SK-N-SH (cell line): ENCODE data around the gene MRRF. TPM values are rescaled to one million over a fixed set of nuclear protein-coding genes. Genes with fewer than 3 reads are reported as not detected.

Source experiments
- CTCF ChIA-PET: fragments of 300-600, 350-600 bp; formaldehyde crosslinking; extraction: SDS; loops from one replicate; lab custom pipeline; 2021; lab: Yijun Ruan, JAX
- POLR2A ChIA-PET: fragments of 350-600 bp; sonication (Branson Sonifier 250); formaldehyde crosslinking; extraction: SDS; loops from one replicate; lab custom pipeline; 2020; ENCODE audit warnings: antibody characterized with exemption, inconsistent platforms; lab: Yijun Ruan, JAX
- DNase-seq: peaks from one replicate; pipeline ENCODE4 v3.0.0; 2012
- H2AFZ ChIP-seq: fragments of 200-600 bp; sonication (generic); 2 replicates; pipeline ENCODE4 v1.8.1; 2016; ENCODE audit warnings: antibody characterized with exemption, mild to moderate bottlenecking, low read depth
- H3F3A ChIP-seq: fragments of 200-600 bp; sonication (generic); replicated peaks from 2 replicates; pipeline ENCODE3; 2016; ENCODE audit warnings: antibody characterized with exemption, mild to moderate bottlenecking; ENCODE audit not compliant: insufficient read depth
- H3K27ac ChIP-seq, 2 experiments: fragments of 200-500 bp in 1 of 2; fragments of 200-600 bp in 1 of 2; sonication (Bioruptor generic) in 1 of 2; sonication (generic), shearing (Covaris generic) in 1 of 2; 2 replicates each; pipeline versions ENCODE4 v1.5.1 to v1.6.1; 2014 to 2016; ENCODE audit warnings: low read depth in 2 of 2, inconsistent platforms in 1 of 2, low read length in 1 of 2, mild to moderate bottlenecking in 1 of 2, mixed read lengths in 1 of 2
- H3K27me3 ChIP-seq: fragments of 200-600 bp; sonication (generic), shearing (Covaris generic); 2 replicates; pipeline ENCODE4 v1.6.1; 2016; ENCODE audit warnings: mixed run types; ENCODE audit not compliant: insufficient read depth
- H3K36me3 ChIP-seq, 2 experiments: fragments of 200-500 bp in 1 of 2; fragments of 200-600 bp in 1 of 2; sonication (Bioruptor generic) in 1 of 2; sonication (generic) in 1 of 2; replicated peaks in 1 of 2; 2 replicates each; pipeline versions ENCODE3 to v1.5.1; 2014 to 2016; ENCODE audit warnings: low read length in 1 of 2, mild to moderate bottlenecking in 1 of 2; ENCODE audit not compliant: insufficient read depth in 2 of 2, control insufficient read depth in 1 of 2
- H3K4me1 ChIP-seq, 2 experiments: fragments of 200-500 bp in 1 of 2; fragments of 200-600 bp in 1 of 2; sonication (Bioruptor generic) in 1 of 2; sonication (generic), shearing (Covaris generic) in 1 of 2; 2 replicates each; pipeline versions ENCODE4 v1.5.1 to v1.6.1; 2014 to 2016; ENCODE audit warnings: low read depth in 1 of 2, low read length in 1 of 2, mixed run types in 1 of 2; ENCODE audit not compliant: insufficient read depth in 2 of 2, control insufficient read depth in 1 of 2
- H3K4me2 ChIP-seq: fragments of 200-600 bp; sonication (generic), shearing (Covaris generic); 2 replicates; pipeline ENCODE4 v1.6.1; 2017; ENCODE audit warnings: mixed run types
- H3K4me3 ChIP-seq, 2 experiments: fragments of 200-500 bp in 1 of 2; fragments of 200-600 bp in 1 of 2; sonication (Bioruptor generic) in 1 of 2; sonication (generic), shearing (Covaris generic) in 1 of 2; 2 replicates each; pipeline versions ENCODE4 v1.5.1 to v1.8.1; 2014 to 2016; ENCODE audit warnings: low read depth in 2 of 2, inconsistent platforms in 1 of 2, low read length in 1 of 2, mild to moderate bottlenecking in 1 of 2, mixed read lengths in 1 of 2, moderate library complexity in 1 of 2
- H3K79me2 ChIP-seq: fragments of 200-600 bp; sonication (generic); 2 replicates; pipeline ENCODE4 v1.8.1; 2017; ENCODE audit warnings: mild to moderate bottlenecking; ENCODE audit not compliant: insufficient read depth
- H3K9ac ChIP-seq: fragments of 200-600 bp; sonication (generic); 2 replicates; pipeline ENCODE4 v1.6.1; 2017; ENCODE audit warnings: mixed run types
- H3K9me2 ChIP-seq: fragments of 200-600 bp; sonication (generic); 2 replicates; pipeline ENCODE4 v1.6.1; 2017; ENCODE audit warnings: mixed run types
- H3K9me3 ChIP-seq: fragments of 200-600 bp; sonication (generic); 2 replicates; pipeline ENCODE4 v1.6.1; 2017; ENCODE audit warnings: mixed run types, mild to moderate bottlenecking, moderate library complexity
- H4K20me1 ChIP-seq: fragments of 200-600 bp; sonication (generic); 2 replicates; pipeline ENCODE4 v1.6.1; 2017; ENCODE audit warnings: mild to moderate bottlenecking, mixed run types; ENCODE audit not compliant: insufficient read depth
- CHD2 ChIP-seq: fragments of 150-350 bp; IDR thresholded peaks from 2 replicates; pipeline ENCODE4 v1.6.1; 2018; ENCODE audit warnings: low read length; ENCODE audit not compliant: partially characterized antibody
- ELF1 ChIP-seq: IDR thresholded peaks from 2 replicates; pipeline ENCODE4 v1.4.0; 2012
- EZH2phosphoT487 ChIP-seq: fragments of 200-600 bp; sonication (generic); IDR thresholded peaks from 2 replicates; pipeline ENCODE4 v1.6.1; 2017; ENCODE audit warnings: low read depth, mixed run types, mild to moderate bottlenecking, antibody characterized with exemption, moderate library complexity, borderline replicate concordance
- FOSL2 ChIP-seq: IDR thresholded peaks from 2 replicates; pipeline ENCODE4 v1.4.0; 2012; ENCODE audit warnings: low read depth, mild to moderate bottlenecking, moderate library complexity, borderline replicate concordance
- FOXM1 ChIP-seq: IDR thresholded peaks from 2 replicates; pipeline ENCODE4 v1.4.0; 2012; ENCODE audit warnings: low read depth, mild to moderate bottlenecking
- GABPA ChIP-seq: IDR thresholded peaks from 2 replicates; pipeline ENCODE4 v1.4.0; 2012; ENCODE audit warnings: low read depth, mild to moderate bottlenecking
- GATA2 ChIP-seq: sonication (generic); formaldehyde crosslinking; IDR thresholded peaks from 2 replicates; pipeline ENCODE4 v1.5.0; 2020; ENCODE audit warnings: mild to moderate bottlenecking, missing genetic modification reagents
- IRF3 ChIP-seq: fragments of 150-350 bp; IDR thresholded peaks from 2 replicates; pipeline ENCODE4 v1.6.1; 2016; ENCODE audit warnings: mild to moderate bottlenecking, low read depth, low read length
- JUND ChIP-seq: IDR thresholded peaks from 2 replicates; pipeline ENCODE4 v1.4.0; 2012
- MXI1 ChIP-seq: IDR thresholded peaks from 2 replicates; pipeline ENCODE4 v1.6.1; 2012; ENCODE audit warnings: mild to moderate bottlenecking, low read depth, low read length, improper control_type of control experiment
- RAD21 ChIP-seq: IDR thresholded peaks from 2 replicates; pipeline ENCODE4 v1.6.1; 2012; ENCODE audit warnings: mild to moderate bottlenecking, low read length
- RCOR1 ChIP-seq: fragments of 150-350 bp; IDR thresholded peaks from 2 replicates; pipeline ENCODE4 v1.6.1; 2017; ENCODE audit warnings: antibody characterized with exemption, low read length
- REST ChIP-seq: IDR thresholded peaks from 2 replicates; pipeline ENCODE4 v1.6.1; 2012; ENCODE audit warnings: mild to moderate bottlenecking, low read depth, low read length, moderate library complexity
- RFX5 ChIP-seq: IDR thresholded peaks from 2 replicates; pipeline ENCODE4 v1.6.1; 2012; ENCODE audit warnings: mild to moderate bottlenecking, improper control_type of control experiment, low read length
- SIN3A ChIP-seq: IDR thresholded peaks from 2 replicates; pipeline ENCODE4 v1.6.1; 2012; ENCODE audit warnings: low read depth, mild to moderate bottlenecking, low read length, moderate library complexity, borderline replicate concordance
- SMC3 ChIP-seq: IDR thresholded peaks from 2 replicates; pipeline ENCODE4 v1.6.1; 2012; ENCODE audit warnings: low read depth, low read length, improper control_type of control experiment
- TAF1 ChIP-seq: IDR thresholded peaks from 2 replicates; pipeline ENCODE4 v1.6.1; 2012; ENCODE audit warnings: low read depth, mild to moderate bottlenecking, low read length, moderate library complexity, borderline replicate concordance
- TCF12 ChIP-seq: IDR thresholded peaks from 2 replicates; pipeline ENCODE4 v1.4.0; 2012
- USF1 ChIP-seq: IDR thresholded peaks from 2 replicates; pipeline ENCODE4 v1.4.0; 2012; ENCODE audit warnings: low read depth, borderline replicate concordance
- USF2 ChIP-seq: fragments of 150-350 bp; IDR thresholded peaks from 2 replicates; pipeline ENCODE4 v1.6.1; 2017; ENCODE audit warnings: antibody characterized with exemption, low read length, low read depth, borderline replicate concordance
- YY1 ChIP-seq: IDR thresholded peaks from 2 replicates; pipeline ENCODE4 v1.4.0; 2012; ENCODE audit warnings: low read depth, mild to moderate bottlenecking
- WGBS: methylation state at CpG from one replicate; pipeline ENCODE4 v1.1.6; 2017; ENCODE audit warnings: low lambda C conversion rate; 5-methylcytosine and 5-hydroxymethylcytosine counted together
- polyA plus RNA-seq, 3 experiments: library from polyadenylated mRNA; depleted of rRNA; stranded (reverse); fragments of >200 nt; gene quantifications; 2 replicates each; pipeline ENCODE4 v1.2.3, GENCODE V29; 2012

Gene MRRF
- polyA plus RNA-seq, 1 of the 3 experiments (the other 2 are of a cell fraction) = 35.1 TPM

GRCh38 chr9:122336189-122336588 lies 71.5 kb downstream of the MRRF start (continued):
- TF ChIP-seq MXI1 (no peak), SMC3 (no peak), EZH2phosphoT487 (no peak), RAD21 (no peak)

GRCh38 chr9:122336866-122337555 lies 72.3 kb downstream of the MRRF start:
- CTCF ChIA-PET = interaction anchor here (1.7 to 21.3 kb wide), 4 partner anchors 9 to 238 kb away, joined by 4 to 528 read pairs (median 18); no protein-coding TSS in a partner anchor
- no peak overlapping the region for H3K9ac ChIP-seq
- H3K9me3 ChIP-seq = no peaks in the 10 kb centered on the region
- H3K27ac ChIP-seq = no peak overlapping the region
- H4K20me1 ChIP-seq = no peaks in the 10 kb centered on the region
- no peaks in the 10 kb centered on the region for H3K27me3 ChIP-seq
- no peaks in the 10 kb centered on the region for H3K36me3 ChIP-seq
- H3K4me1 ChIP-seq = peaks cover 0 to 18% of the 10 kb centered on the region in 2 experiments; a peak in 1 of 4 replicates
- no peak overlapping the region for H3K4me3 ChIP-seq
- POLR2A ChIA-PET = no interaction called here
- H3K79me2 ChIP-seq = no peaks in the 10 kb centered on the region
- 94% methylated on average over 24 of the region's 26 CpGs for whole genome bisulfite sequencing
- no peak overlapping the region for H3K4me2 ChIP-seq
- no peaks in the 10 kb centered on the region for H3K9me2 ChIP-seq
- TF ChIP-seq YY1 = no peak
- no peak for TF ChIP-seq EZH2phosphoT487
- no peak for TF ChIP-seq IRF3
- no peak for TF ChIP-seq RAD21
- TF ChIP-seq FOXM1 = no peak
- no peak for TF ChIP-seq SIN3A
- no peak for TF ChIP-seq RFX5
- no peak for TF ChIP-seq JUND
- TF ChIP-seq RCOR1 = no peak
- no peak for TF ChIP-seq SMC3
- TF ChIP-seq TAF1 = no peak
- TF ChIP-seq ELF1 = no peak
- TF ChIP-seq TCF12 = no peak
- no peak for TF ChIP-seq FOSL2
- no peak for TF ChIP-seq GABPA
- no peak for TF ChIP-seq CHD2
- no peak for DNase-seq
- no peaks in the 10 kb centered on the region for H3F3A ChIP-seq
- no peak overlapping the region for H2AFZ ChIP-seq

- WGBS = 68% methylated on average over 4 of the region's 4 CpGs
- DNase-seq = no peak
- ChIA-PET CTCF (interaction anchor here (1.7 to 21.3 kb wide), 5 partner anchors 9 to 239 kb away, joined by 4 to 528 read pairs (median 20); no protein-coding TSS in a partner anchor), POLR2A (no interaction called here)
- Histone ChIP-seq H3K9me3 (no peaks in the 10 kb centered on the region), H3K4me2 (no peak overlapping the region), H2AFZ (no peak overlapping the region), H3K9me2 (no peaks in the 10 kb centered on the region), H3K79me2 (no peaks in the 10 kb centered on the region), H3K27me3 (no peaks in the 10 kb centered on the region), H3F3A (no peaks in the 10 kb centered on the region), H3K27ac (no peak overlapping the region), H3K9ac (no peak overlapping the region), H3K36me3 (no peaks in the 10 kb centered on the region), H4K20me1 (no peaks in the 10 kb centered on the region), H3K4me1 (peaks cover 0 to 15% of the 10 kb centered on the region in 2 experiments; a peak in 1 of 4 replicates), H3K4me3 (no peak overlapping the region)
- TF ChIP-seq USF2 (no peak), GATA2 (CRISPR knock-in tag) (no peak), USF1 (no peak), RCOR1 (no peak), REST (no peak), SIN3A (no peak)
These were observed 72.9 kb downstream of the MRRF start for GRCh38 chr9:122337556-122337929.
